ENCODE measurements around the gene IL1RAP.
A peak's percentile ranks its signal among the peaks of the same experiment; 100 is the strongest.

GRCh38 chr3:190696777-190697501, 183.1 kb downstream of the IL1RAP start:
- TF ChIP-seq, protein P1, sequence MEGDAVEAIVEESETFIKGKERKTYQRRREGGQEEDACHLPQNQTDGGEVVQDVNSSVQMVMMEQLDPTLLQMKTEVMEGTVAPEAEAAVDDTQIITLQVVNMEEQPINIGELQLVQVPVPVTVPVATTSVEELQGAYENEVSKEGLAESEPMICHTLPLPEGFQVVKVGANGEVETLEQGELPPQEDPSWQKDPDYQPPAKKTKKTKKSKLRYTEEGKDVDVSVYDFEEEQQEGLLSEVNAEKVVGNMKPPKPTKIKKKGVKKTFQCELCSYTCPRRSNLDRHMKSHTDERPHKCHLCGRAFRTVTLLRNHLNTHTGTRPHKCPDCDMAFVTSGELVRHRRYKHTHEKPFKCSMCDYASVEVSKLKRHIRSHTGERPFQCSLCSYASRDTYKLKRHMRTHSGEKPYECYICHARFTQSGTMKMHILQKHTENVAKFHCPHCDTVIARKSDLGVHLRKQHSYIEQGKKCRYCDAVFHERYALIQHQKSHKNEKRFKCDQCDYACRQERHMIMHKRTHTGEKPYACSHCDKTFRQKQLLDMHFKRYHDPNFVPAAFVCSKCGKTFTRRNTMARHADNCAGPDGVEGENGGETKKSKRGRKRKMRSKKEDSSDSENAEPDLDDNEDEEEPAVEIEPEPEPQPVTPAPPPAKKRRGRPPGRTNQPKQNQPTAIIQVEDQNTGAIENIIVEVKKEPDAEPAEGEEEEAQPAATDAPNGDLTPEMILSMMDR (conservative IDR thresholded peaks at IDR 0.05 in 1 of 2, IDR thresholded peaks at IDR 0.05 in 1 of 2; ENCODE audit: extremely low read depth in 1 of 2, insufficient read depth in 1 of 2, low read depth in 1 of 2, low read length in 2 of 2), result peak; percentile 52 to 59
- TF ChIP-seq EZH2 (IDR thresholded peaks at IDR 0.05; ENCODE audit: borderline replicate concordance, low read length), result no peak

Measured in mammary epithelial cell (primary cell).